HFFc6 (cell line): ENCODE measurements around the gene THUMPD2. TPM values are rescaled to one million over a fixed set of nuclear protein-coding genes. Genes with fewer than 3 reads are reported as not detected.

Source experiments
- DNase-seq: peaks from one replicate; pipeline ENCODE4 v3.0.0-alpha.2; 2018
- H3K27ac Mint-ChIP-seq: 2 replicates; pipeline ENCODE4 v1.8.0; 2020; ENCODE audit warnings: mild to moderate bottlenecking, mixed read lengths
- H3K27me3 Mint-ChIP-seq: 2 replicates; pipeline ENCODE4 v1.8.0; 2021; ENCODE audit warnings: mild to moderate bottlenecking, moderate library complexity, mixed read lengths; ENCODE audit not compliant: insufficient read depth
- H3K36me3 Mint-ChIP-seq: 2 replicates; pipeline ENCODE4 v1.8.0; 2021; ENCODE audit warnings: low read depth, mixed read lengths
- H3K4me1 Mint-ChIP-seq: 2 replicates; pipeline ENCODE4 v1.8.0; 2020; ENCODE audit warnings: low read depth, mixed read lengths
- H3K4me3 Mint-ChIP-seq: 2 replicates; pipeline ENCODE4 v1.8.0; 2020; ENCODE audit warnings: mild to moderate bottlenecking, moderate library complexity, mixed read lengths
- H3K9me3 Mint-ChIP-seq: 2 replicates; pipeline ENCODE4 v1.8.0; 2020; ENCODE audit warnings: mild to moderate bottlenecking, mixed read lengths
- total RNA-seq, 6 experiments: library from RNA; stranded (reverse); fragmentation: NEBNext Ultra II Directional; extraction: Animal tissue kit (Norgen Biotek cat#: 25700); gene quantifications; 2 replicates in 1 of 6; 3 replicates in 5 of 6; pipeline ENCODE4 v1.2.3, GENCODE V29; 2021
- TF ChIP-seq, protein P1 (sequence below): fragments of 200-600 bp; sonication (generic); IDR thresholded peaks from 2 replicates; pipeline ENCODE4 v1.5.0; 2021; ENCODE audit warnings: antibody characterized with exemption, mild to moderate bottlenecking

THUMPD2 gene
- total RNA-seq, 6 experiments from 2014 or later = 5.2 to 7.1 (median 6.1) TPM

DNA sequence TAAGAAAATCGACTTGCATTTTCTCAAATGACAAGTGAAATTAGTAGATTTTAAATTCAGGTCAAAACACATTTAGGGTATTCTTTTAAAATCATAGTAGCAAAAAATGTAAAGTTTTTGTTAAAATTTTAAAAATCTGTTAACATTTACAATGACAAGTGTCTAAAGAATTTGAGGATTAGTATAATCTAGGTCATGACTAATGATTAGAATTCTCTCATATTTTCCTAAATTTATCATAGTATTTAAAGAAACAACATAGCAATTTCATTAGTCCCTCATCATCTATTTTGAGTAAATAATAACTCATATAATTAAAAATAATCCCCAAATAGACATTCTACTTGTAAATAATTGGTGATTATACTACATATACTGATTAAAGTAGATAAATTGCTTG lies 23.6 kb downstream of the THUMPD2 start:
- no peaks in the 10 kb centered on the region for H3K9me3 Mint-ChIP-seq
- H3K27me3 Mint-ChIP-seq = no peaks in the 10 kb centered on the region; the same call in 1 of the 2 replicates
- no peak overlapping the region for H3K4me3 Mint-ChIP-seq
- no peak for DNase-seq
- TF ChIP-seq, protein P1, sequence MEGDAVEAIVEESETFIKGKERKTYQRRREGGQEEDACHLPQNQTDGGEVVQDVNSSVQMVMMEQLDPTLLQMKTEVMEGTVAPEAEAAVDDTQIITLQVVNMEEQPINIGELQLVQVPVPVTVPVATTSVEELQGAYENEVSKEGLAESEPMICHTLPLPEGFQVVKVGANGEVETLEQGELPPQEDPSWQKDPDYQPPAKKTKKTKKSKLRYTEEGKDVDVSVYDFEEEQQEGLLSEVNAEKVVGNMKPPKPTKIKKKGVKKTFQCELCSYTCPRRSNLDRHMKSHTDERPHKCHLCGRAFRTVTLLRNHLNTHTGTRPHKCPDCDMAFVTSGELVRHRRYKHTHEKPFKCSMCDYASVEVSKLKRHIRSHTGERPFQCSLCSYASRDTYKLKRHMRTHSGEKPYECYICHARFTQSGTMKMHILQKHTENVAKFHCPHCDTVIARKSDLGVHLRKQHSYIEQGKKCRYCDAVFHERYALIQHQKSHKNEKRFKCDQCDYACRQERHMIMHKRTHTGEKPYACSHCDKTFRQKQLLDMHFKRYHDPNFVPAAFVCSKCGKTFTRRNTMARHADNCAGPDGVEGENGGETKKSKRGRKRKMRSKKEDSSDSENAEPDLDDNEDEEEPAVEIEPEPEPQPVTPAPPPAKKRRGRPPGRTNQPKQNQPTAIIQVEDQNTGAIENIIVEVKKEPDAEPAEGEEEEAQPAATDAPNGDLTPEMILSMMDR = no peak
- H3K4me1 Mint-ChIP-seq = peaks cover 37% of the 10 kb centered on the region
- peaks cover 61% of the 10 kb centered on the region for H3K36me3 Mint-ChIP-seq
- H3K27ac Mint-ChIP-seq = no peak overlapping the region

DNA sequence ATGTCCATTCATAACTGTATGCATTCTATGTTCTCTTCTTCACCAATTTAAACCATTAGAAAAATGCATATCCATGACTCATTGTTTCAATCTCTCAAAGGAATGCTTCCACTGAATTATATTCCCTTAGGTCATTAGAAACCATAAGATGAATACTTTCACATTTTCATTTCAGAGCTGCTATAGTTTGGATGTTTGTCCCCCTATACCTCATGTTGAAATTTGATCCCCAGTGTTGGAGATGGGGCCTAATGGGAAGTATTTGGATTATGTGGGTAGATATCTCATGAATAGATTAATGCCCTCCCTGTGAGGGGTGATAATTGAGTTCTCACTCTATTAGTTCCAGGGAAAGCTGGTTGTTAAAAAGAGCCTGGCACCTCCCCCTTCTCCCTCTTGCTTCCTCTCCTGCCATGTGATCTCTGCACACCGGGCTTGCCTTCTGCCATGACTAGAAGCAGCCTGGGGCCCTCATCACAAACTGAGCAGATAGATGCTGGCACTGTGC lies 35.7 kb downstream of the THUMPD2 start:
- Mint-ChIP-seq H3K4me1 (peaks cover 66% of the 10 kb centered on the region), H3K36me3 (peaks cover 29% of the 10 kb centered on the region), H3K27me3 (no peaks in the 10 kb centered on the region), H3K9me3 (no peaks in the 10 kb centered on the region), H3K27ac (peak overlapping the region; percentile 89), H3K4me3 (peak overlapping the region; percentile 67)
- TF ChIP-seq, protein P1 = no peak
- DNase-seq = peak; percentile 43

DNA sequence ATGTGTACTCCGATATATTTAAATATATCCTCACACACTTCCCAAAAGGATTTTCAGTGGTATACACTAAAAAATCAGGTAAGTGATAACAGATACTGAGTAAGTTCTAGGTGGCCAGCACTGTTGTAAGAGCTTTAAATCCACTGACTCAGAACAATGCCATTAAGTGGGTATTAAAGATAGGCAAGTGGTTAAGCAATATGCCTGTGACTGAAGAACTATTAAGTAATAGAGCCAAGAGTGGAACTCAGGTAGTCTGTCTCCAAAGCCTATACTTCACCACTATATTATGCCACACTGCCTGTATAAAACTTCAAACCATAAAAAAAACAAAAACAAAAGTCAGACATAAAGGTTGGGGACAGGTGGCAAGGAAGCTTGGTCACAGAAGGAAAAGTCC lies 37.2 kb downstream of the THUMPD2 start:
- Mint-ChIP-seq H3K36me3 (peaks cover 27% of the 10 kb centered on the region), H3K9me3 (no peaks in the 10 kb centered on the region), H3K4me3 (no peak overlapping the region), H3K27me3 (no peaks in the 10 kb centered on the region), H3K27ac (no peak overlapping the region), H3K4me1 (peaks cover 73% of the 10 kb centered on the region)
- no peak for DNase-seq
- TF ChIP-seq, protein P1 = no peak

DNA sequence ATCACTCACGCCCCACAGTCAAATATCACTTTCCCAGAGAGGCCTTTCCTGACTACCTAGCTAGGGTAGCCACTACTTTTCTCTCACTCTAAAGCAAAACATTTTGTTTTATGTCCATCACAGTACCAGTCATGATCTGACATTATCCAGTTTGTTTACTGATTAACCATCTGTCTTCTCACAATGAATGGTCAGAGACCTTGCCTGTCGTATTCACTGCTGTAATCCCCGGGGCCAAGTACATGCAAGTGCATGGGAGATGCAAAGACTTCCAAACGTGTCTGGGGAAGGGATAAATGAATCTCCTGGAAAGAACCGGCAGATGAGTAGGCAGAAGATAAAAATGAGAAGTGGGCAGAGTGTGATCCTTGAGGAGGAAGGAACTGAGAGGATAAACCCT lies 39.7 kb downstream of the THUMPD2 start:
- no peaks in the 10 kb centered on the region for H3K9me3 Mint-ChIP-seq
- no peak for DNase-seq
- H3K4me1 Mint-ChIP-seq = peaks cover 83% of the 10 kb centered on the region
- no peak overlapping the region for H3K4me3 Mint-ChIP-seq
- peaks cover 33% of the 10 kb centered on the region for H3K36me3 Mint-ChIP-seq
- H3K27me3 Mint-ChIP-seq = no peaks in the 10 kb centered on the region
- peak overlapping the region; percentile 34 for H3K27ac Mint-ChIP-seq
- TF ChIP-seq, protein P1 = no peak

DNA sequence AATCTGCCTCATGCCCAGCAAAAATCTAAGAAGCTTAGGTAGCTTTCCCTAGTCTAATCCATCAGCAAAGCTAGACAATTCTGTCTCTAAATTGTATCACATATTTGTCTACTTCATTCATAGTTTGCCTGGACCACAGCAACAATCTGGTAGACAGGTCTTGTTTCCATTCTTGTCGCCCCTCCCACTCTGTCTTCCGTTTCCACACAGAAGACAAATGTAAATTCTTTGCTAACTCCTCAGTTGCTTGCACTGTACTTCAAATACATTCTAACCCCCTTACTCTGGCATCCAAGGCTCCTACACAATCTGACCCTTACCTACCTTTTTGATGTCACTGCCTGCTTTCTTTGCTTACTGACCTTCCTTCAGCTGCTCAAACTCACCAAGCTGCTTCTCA lies 40.1 kb downstream of the THUMPD2 start:
- Mint-ChIP-seq H3K9me3 (no peaks in the 10 kb centered on the region), H3K36me3 (peaks cover 38% of the 10 kb centered on the region), H3K27me3 (no peaks in the 10 kb centered on the region), H3K4me3 (no peak overlapping the region; the same call in 1 of the 2 replicates), H3K27ac (peak overlapping the region; percentile 34), H3K4me1 (peaks cover 86% of the 10 kb centered on the region)
- TF ChIP-seq, protein P1 = no peak
- DNase-seq = no peak

DNA sequence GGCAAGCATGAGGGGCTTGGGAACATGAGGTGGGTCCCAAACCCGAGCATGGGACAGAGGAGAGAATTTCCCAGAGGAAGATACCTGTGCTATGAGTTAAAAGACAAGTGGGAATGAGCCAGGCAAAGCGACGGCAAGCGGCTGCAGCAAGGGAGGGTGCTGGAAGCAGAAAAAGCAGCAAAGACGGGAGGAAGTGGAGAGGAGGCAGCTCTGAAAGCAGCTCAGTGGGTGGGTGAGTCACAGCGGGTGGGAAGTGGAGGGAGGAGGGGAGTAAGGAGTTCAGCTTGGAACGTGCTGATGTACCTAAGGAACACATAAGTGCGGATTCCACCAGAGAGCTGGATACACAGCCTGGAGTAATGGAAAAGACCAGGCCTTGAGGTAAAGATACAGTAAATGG lies 41.4 kb downstream of the THUMPD2 start:
- Mint-ChIP-seq H3K4me3 (peak overlapping the region; percentile 80), H3K4me1 (peaks cover 84% of the 10 kb centered on the region), H3K9me3 (no peaks in the 10 kb centered on the region), H3K36me3 (peaks cover 49% of the 10 kb centered on the region), H3K27ac (peak overlapping the region; percentile 92), H3K27me3 (no peaks in the 10 kb centered on the region)
- DNase-seq = peak; percentile 79
- TF ChIP-seq, protein P1 = no peak
